ENCODE results near the gene PITRM1.
"Not testable (repeated sequence)": the region's sequence is repeated elsewhere in the genome, so short reads cannot be mapped to it uniquely, and the experiment has no call there.

Gene PITRM1

GRCh38 chr10:3173171-3173878 is 743 bp upstream of the PITRM1 start:
- H3K27me3 ChIP-seq (ENCODE audit: control insufficient read depth, insufficient read depth, low read length), result no peaks in the 10 kb centered on the region
- H3K27ac ChIP-seq (ENCODE audit: low read depth, low read length), result no peak overlapping the region
- no peak overlapping the region for H3K9ac ChIP-seq (ENCODE audit: low read length)
- peak overlapping the region; percentile 74 for H3K4me3 ChIP-seq (ENCODE audit: low read length)
- peaks cover 3% of the 10 kb centered on the region for H3K4me1 ChIP-seq (ENCODE audit: control insufficient read depth, insufficient read depth, low read length)
- peaks cover 8% of the 10 kb centered on the region for H3K36me3 ChIP-seq (ENCODE audit: control insufficient read depth, insufficient read depth, low read length)

GRCh38 chr10:3172081-3172445 is 519 bp downstream of the PITRM1 start:
- Histone ChIP-seq H3K27me3 (ENCODE audit: control insufficient read depth, insufficient read depth, low read length) (no peaks in the 10 kb centered on the region), H3K27ac (ENCODE audit: low read depth, low read length) (peak overlapping the region; percentile 87), H3K36me3 (ENCODE audit: control insufficient read depth, insufficient read depth, low read length) (peaks cover 16% of the 10 kb centered on the region), H3K4me1 (ENCODE audit: control insufficient read depth, insufficient read depth, low read length) (peaks cover 3% of the 10 kb centered on the region), H3K9ac (ENCODE audit: low read length) (peak overlapping the region; percentile 86), H3K4me3 (ENCODE audit: low read length) (peak overlapping the region; percentile 91)

- not testable (repeated sequence) for H3K27ac ChIP-seq (ENCODE audit: low read depth, low read length); H3K9ac ChIP-seq (ENCODE audit: low read length); H3K27me3 ChIP-seq (ENCODE audit: control insufficient read depth, insufficient read depth, low read length)
These were observed 1.1 kb downstream of the PITRM1 start for GRCh38 chr10:3171488-3171887.

GRCh38 chr10:3169673-3170072 is 2.9 kb downstream of the PITRM1 start:
- Histone ChIP-seq H3K27ac (ENCODE audit: low read depth, low read length) (no peak overlapping the region), H3K4me1 (ENCODE audit: control insufficient read depth, insufficient read depth, low read length) (peaks cover 3% of the 10 kb centered on the region), H3K36me3 (ENCODE audit: control insufficient read depth, insufficient read depth, low read length) (peaks cover 38% of the 10 kb centered on the region), H3K4me3 (ENCODE audit: low read length) (no peak overlapping the region), H3K27me3 (ENCODE audit: control insufficient read depth, insufficient read depth, low read length) (no peaks in the 10 kb centered on the region), H3K9ac (ENCODE audit: low read length) (no peak overlapping the region)

More at GRCh38 chr10:3171488-3171887, 1.1 kb downstream of the PITRM1 start:
- H3K4me1 ChIP-seq (ENCODE audit: control insufficient read depth, insufficient read depth, low read length), result not testable (repeated sequence)
- H3K36me3 ChIP-seq (ENCODE audit: control insufficient read depth, insufficient read depth, low read length), result peaks cover 21% of the 10 kb centered on the region
- peak overlapping the region; percentile 91 for H3K4me3 ChIP-seq (ENCODE audit: low read length)

GRCh38 chr10:3169271-3169670 is 3.3 kb downstream of the PITRM1 start:
- no peak overlapping the region for H3K4me3 ChIP-seq (ENCODE audit: low read length)
- H3K36me3 ChIP-seq (ENCODE audit: control insufficient read depth, insufficient read depth, low read length), result peaks cover 39% of the 10 kb centered on the region
- no peaks in the 10 kb centered on the region for H3K27me3 ChIP-seq (ENCODE audit: control insufficient read depth, insufficient read depth, low read length)
- no peak overlapping the region for H3K9ac ChIP-seq (ENCODE audit: low read length)
- peaks cover 3% of the 10 kb centered on the region for H3K4me1 ChIP-seq (ENCODE audit: control insufficient read depth, insufficient read depth, low read length)
- no peak overlapping the region for H3K27ac ChIP-seq (ENCODE audit: low read depth, low read length)

GRCh38 chr10:3167611-3168330 is 4.8 kb downstream of the PITRM1 start:
- H3K4me1 ChIP-seq (ENCODE audit: control insufficient read depth, insufficient read depth, low read length), result peaks cover 3% of the 10 kb centered on the region
- peaks cover 43% of the 10 kb centered on the region for H3K36me3 ChIP-seq (ENCODE audit: control insufficient read depth, insufficient read depth, low read length)
- H3K27ac ChIP-seq (ENCODE audit: low read depth, low read length), result no peak overlapping the region
- H3K4me3 ChIP-seq (ENCODE audit: low read length), result no peak overlapping the region
- no peak overlapping the region for H3K9ac ChIP-seq (ENCODE audit: low read length)
- no peaks in the 10 kb centered on the region for H3K27me3 ChIP-seq (ENCODE audit: control insufficient read depth, insufficient read depth, low read length)

GRCh38 chr10:3166496-3167290 is 5.9 kb downstream of the PITRM1 start:
- Histone ChIP-seq H3K36me3 (ENCODE audit: control insufficient read depth, insufficient read depth, low read length) (peaks cover 47% of the 10 kb centered on the region), H3K4me3 (ENCODE audit: low read length) (no peak overlapping the region), H3K27me3 (ENCODE audit: control insufficient read depth, insufficient read depth, low read length) (no peaks in the 10 kb centered on the region), H3K4me1 (ENCODE audit: control insufficient read depth, insufficient read depth, low read length) (peaks cover 3% of the 10 kb centered on the region), H3K27ac (ENCODE audit: low read depth, low read length) (no peak overlapping the region), H3K9ac (ENCODE audit: low read length) (no peak overlapping the region)

- Histone ChIP-seq H3K27me3 (ENCODE audit: control insufficient read depth, insufficient read depth, low read length) (no peaks in the 10 kb centered on the region), H3K4me1 (ENCODE audit: control insufficient read depth, insufficient read depth, low read length) (no peaks in the 10 kb centered on the region), H3K27ac (ENCODE audit: low read depth, low read length) (no peak overlapping the region), H3K36me3 (ENCODE audit: control insufficient read depth, insufficient read depth, low read length) (peaks cover 47% of the 10 kb centered on the region), H3K4me3 (ENCODE audit: low read length) (no peak overlapping the region), H3K9ac (ENCODE audit: low read length) (no peak overlapping the region)
These were observed 7.4 kb downstream of the PITRM1 start for GRCh38 chr10:3165196-3165595.

- Histone ChIP-seq H3K27ac (ENCODE audit: low read depth, low read length) (no peak overlapping the region), H3K9ac (ENCODE audit: low read length) (no peak overlapping the region), H3K4me1 (ENCODE audit: control insufficient read depth, insufficient read depth, low read length) (no peaks in the 10 kb centered on the region), H3K36me3 (ENCODE audit: control insufficient read depth, insufficient read depth, low read length) (peaks cover 47% of the 10 kb centered on the region), H3K27me3 (ENCODE audit: control insufficient read depth, insufficient read depth, low read length) (no peaks in the 10 kb centered on the region), H3K4me3 (ENCODE audit: low read length) (no peak overlapping the region)
These were observed 8.7 kb downstream of the PITRM1 start for GRCh38 chr10:3163879-3164278.

GRCh38 chr10:3162533-3162932 is 10.0 kb downstream of the PITRM1 start:
- Histone ChIP-seq H3K27ac (ENCODE audit: low read depth, low read length) (no peak overlapping the region), H3K9ac (ENCODE audit: low read length) (no peak overlapping the region), H3K4me1 (ENCODE audit: control insufficient read depth, insufficient read depth, low read length) (no peaks in the 10 kb centered on the region), H3K36me3 (ENCODE audit: control insufficient read depth, insufficient read depth, low read length) (peaks cover 49% of the 10 kb centered on the region), H3K27me3 (ENCODE audit: control insufficient read depth, insufficient read depth, low read length) (no peaks in the 10 kb centered on the region), H3K4me3 (ENCODE audit: low read length) (no peak overlapping the region)

GRCh38 chr10:3159152-3159551 is 13.4 kb downstream of the PITRM1 start:
- Histone ChIP-seq H3K27ac (ENCODE audit: low read depth, low read length) (no peak overlapping the region), H3K36me3 (ENCODE audit: control insufficient read depth, insufficient read depth, low read length) (peaks cover 34% of the 10 kb centered on the region), H3K4me1 (ENCODE audit: control insufficient read depth, insufficient read depth, low read length) (no peaks in the 10 kb centered on the region)

GRCh38 chr10:3154666-3155065 is 17.9 kb downstream of the PITRM1 start:
- peaks cover 53% of the 10 kb centered on the region for H3K36me3 ChIP-seq (ENCODE audit: control insufficient read depth, insufficient read depth, low read length)
- H3K4me1 ChIP-seq (ENCODE audit: control insufficient read depth, insufficient read depth, low read length), result no peaks in the 10 kb centered on the region
- no peak overlapping the region for H3K9ac ChIP-seq (ENCODE audit: low read length)
- no peak overlapping the region for H3K27ac ChIP-seq (ENCODE audit: low read depth, low read length)
- no peak overlapping the region for H3K4me3 ChIP-seq (ENCODE audit: low read length)
- H3K27me3 ChIP-seq (ENCODE audit: control insufficient read depth, insufficient read depth, low read length), result no peaks in the 10 kb centered on the region

More at GRCh38 chr10:3159152-3159551, 13.4 kb downstream of the PITRM1 start:
- no peak overlapping the region for H3K4me3 ChIP-seq (ENCODE audit: low read length)
- no peak overlapping the region for H3K9ac ChIP-seq (ENCODE audit: low read length)
- no peaks in the 10 kb centered on the region for H3K27me3 ChIP-seq (ENCODE audit: control insufficient read depth, insufficient read depth, low read length)
